H1 (cell line): ENCODE measurements around the gene TMBIM1.

Experiments used
- CEBPB ChIP-seq: IDR thresholded peaks from 2 replicates; pipeline ENCODE4 v1.6.1; 2012; ENCODE audit warnings: low read depth, low read length
- CTCF ChIP-seq, 3 experiments: IDR thresholded peaks; 1 replicate in 2 of 3; 2 replicates in 1 of 3; pipeline versions ENCODE4 v1.5.1 to v1.6.1; 2011; ENCODE audit warnings: low read length in 3 of 3, mild to moderate bottlenecking in 3 of 3, inconsistent platforms in 2 of 3, low read depth in 1 of 3, moderate library complexity in 1 of 3; ENCODE audit not compliant: insufficient read depth in 1 of 3; ENCODE audit errors: control extremely low read depth in 1 of 3
- E2F6 ChIP-seq: IDR thresholded peaks from 2 replicates; pipeline ENCODE4 v1.6.1; 2012; ENCODE audit warnings: inconsistent platforms
- EGR1 ChIP-seq: IDR thresholded peaks from 2 replicates; pipeline ENCODE4 v1.6.1; 2011; ENCODE audit warnings: low read depth, low read length, borderline replicate concordance
- JUN ChIP-seq: IDR thresholded peaks from 2 replicates; pipeline ENCODE4 v1.6.1; 2011; ENCODE audit warnings: low read depth, mild to moderate bottlenecking, improper control_type of control experiment, low read length
- MAX ChIP-seq: IDR thresholded peaks from 2 replicates; pipeline ENCODE4 v1.6.1; 2012; ENCODE audit warnings: inconsistent platforms
- PHF8 ChIP-seq: fragments of 200-600 bp; sonication (generic); conservative IDR thresholded peaks from 2 replicates; pipeline ENCODE4 v1.7.1; 2012; ENCODE audit warnings: low read depth, mild to moderate bottlenecking, inconsistent platforms, low read length, moderate library complexity
- POLR2A ChIP-seq, 2 experiments: IDR thresholded peaks; 1 replicate in 1 of 2; 2 replicates in 1 of 2; pipeline ENCODE4 v1.6.1; 2011; ENCODE audit warnings: low read depth in 2 of 2, low read length in 2 of 2, mild to moderate bottlenecking in 2 of 2; ENCODE audit errors: control extremely low read depth in 1 of 2
- POLR2AphosphoS5 ChIP-seq: IDR thresholded peaks from 2 replicates; pipeline ENCODE4 v1.6.1; 2011; ENCODE audit warnings: low read depth, low read length
- RAD21 ChIP-seq, 2 experiments: IDR thresholded peaks in 1 of 2; conservative IDR thresholded peaks in 1 of 2; 2 replicates each; pipeline ENCODE4 v1.6.1; 2011; ENCODE audit warnings: low read depth in 2 of 2, low read length in 2 of 2, improper control_type of control experiment in 1 of 2, inconsistent platforms in 1 of 2, mild to moderate bottlenecking in 1 of 2, moderate library complexity in 1 of 2
- SIN3A ChIP-seq, 2 experiments: IDR thresholded peaks in 1 of 2; conservative IDR thresholded peaks in 1 of 2; 2 replicates each; pipeline ENCODE4 v1.6.1; 2011 to 2012; ENCODE audit warnings: low read length in 2 of 2, improper control_type of control experiment in 1 of 2, low read depth in 1 of 2, mild to moderate bottlenecking in 1 of 2
- SP2 ChIP-seq: IDR thresholded peaks from 2 replicates; pipeline ENCODE4 v1.6.1; 2012; ENCODE audit warnings: mild to moderate bottlenecking, low read length, inconsistent platforms
- SUZ12 ChIP-seq: fragments of 200-600 bp; sonication (generic); IDR thresholded peaks from 2 replicates; pipeline ENCODE4 v1.6.1; 2012; ENCODE audit warnings: mild to moderate bottlenecking, inconsistent platforms, low read length, moderate library complexity, mixed read lengths

GRCh38 chr2:218282173-218282991 is 9.9 kb downstream of the TMBIM1 start:
- TF ChIP-seq CTCF (IDR thresholded peaks at IDR 0.05; ENCODE audit: control extremely low read depth in 1 of 3, insufficient read depth in 1 of 3, low read depth in 1 of 3, low read length in 3 of 3) (no peak), RAD21 (IDR thresholded peaks at IDR 0.05 in 1 of 2, conservative IDR thresholded peaks at IDR 0.05 in 1 of 2; ENCODE audit: low read depth in 2 of 2, low read length in 2 of 2) (no peak), PHF8 (no peak), CEBPB (no peak), MAX (peak; percentile 26; the same call in 1 of the 2 replicates), SIN3A (conservative IDR thresholded peaks at IDR 0.05 in 1 of 2, IDR thresholded peaks at IDR 0.05 in 1 of 2; ENCODE audit: low read depth in 1 of 2, low read length in 2 of 2) (no peak), SP2 (no peak), SUZ12 (no peak), E2F6 (no peak), POLR2AphosphoS5 (no peak), JUN (no peak), POLR2A (IDR thresholded peaks at IDR 0.05; ENCODE audit: control extremely low read depth in 1 of 2, low read depth in 2 of 2, low read length in 2 of 2) (no peak), EGR1 (no peak)
